AG10803 (cell line): Measurements from ENCODE around the gene ZNF438.
"Not testable (repeated sequence)": the region's sequence is repeated elsewhere in the genome, so short reads cannot be mapped to it uniquely, and the experiment has no call there.

Experiments
- DNase-seq: peaks from one replicate; pipeline ENCODE4 v3.0.0; 2010; ENCODE audit warnings: low read depth
- H3K4me3 ChIP-seq: 2 replicates; pipeline ENCODE4 v1.5.1; 2011; ENCODE audit warnings: mild to moderate bottlenecking, low read length, control low read depth
- CTCF ChIP-seq: conservative IDR thresholded peaks from 2 replicates; pipeline ENCODE4 v1.5.1; 2011; ENCODE audit warnings: mild to moderate bottlenecking, low read length, control low read depth, inconsistent platforms

Gene ZNF438

GRCh38 chr10:30917067-30917466 is 114.6 kb downstream of the ZNF438 start:
- no peak overlapping the region for H3K4me3 ChIP-seq
- TF ChIP-seq CTCF, result no peak
- DNase-seq, result no peak

- TF ChIP-seq CTCF, result no peak
Measured at GRCh38 chr10:30915146-30915545, 116.5 kb downstream of the ZNF438 start.

GRCh38 chr10:30911303-30911863 is 120.3 kb downstream of the ZNF438 start:
- peak; percentile 10 for DNase-seq
- TF ChIP-seq CTCF, result no peak
- no peak overlapping the region for H3K4me3 ChIP-seq

More at GRCh38 chr10:30915146-30915545, 116.5 kb downstream of the ZNF438 start:
- peak; percentile 51 for DNase-seq
- H3K4me3 ChIP-seq, result no peak overlapping the region

GRCh38 chr10:30903397-30904138 is 128.1 kb downstream of the ZNF438 start:
- TF ChIP-seq CTCF, result no peak
- no peak overlapping the region for H3K4me3 ChIP-seq
- DNase-seq, result no peak

GRCh38 chr10:30902621-30903396 is 128.9 kb downstream of the ZNF438 start:
- DNase-seq, result no peak
- no peak for TF ChIP-seq CTCF
- no peak overlapping the region for H3K4me3 ChIP-seq

- not testable (repeated sequence) for DNase-seq, H3K4me3 ChIP-seq
Measured at GRCh38 chr10:30901487-30901886, 130.2 kb downstream of the ZNF438 start.

GRCh38 chr10:30898964-30899363 is 132.7 kb downstream of the ZNF438 start:
- no peak for TF ChIP-seq CTCF
- no peak for DNase-seq

More at GRCh38 chr10:30898964-30899363, 132.7 kb downstream of the ZNF438 start:
- H3K4me3 ChIP-seq, result no peak overlapping the region
